Measurements from ENCODE around the gene PDP2.

GRCh38 chr16:66871840-66872239 lies 8.5 kb upstream of the PDP2 start:
- TF ChIP-seq CTCF (conservative IDR thresholded peaks at IDR 0.05; ENCODE audit: low read depth, low read length) (no peak), EZH2 (IDR thresholded peaks at IDR 0.05; ENCODE audit: borderline replicate concordance, low read depth, low read length, poor library complexity, severe bottlenecking) (no peak)
